T-helper 2 cell treated with Interferon-gamma antibody and Interleukin-4, amounts not matched to agents 100 ng/mL and 5 ng/mL, for 36 hours (primary cell): ENCODE measurements around the gene SMPD2. TPM values are rescaled to one million over a fixed set of nuclear protein-coding genes. Genes with fewer than 3 reads are reported as not detected.

Experiments
- intact Hi-C: fragments of 100-400 bp; cut with micrococcal nuclease; formaldehyde crosslinking; loops from one replicate; pipeline ENCODE4 v1.15.1; 2023
- total RNA-seq: library from RNA; stranded (reverse); gene quantifications from 2 replicates; pipeline ENCODE4 v1.2.3, GENCODE V29; 2022

SMPD2 gene
- total RNA-seq, result 18.9 and 19.0 TPM in 2 replicates

DNA sequence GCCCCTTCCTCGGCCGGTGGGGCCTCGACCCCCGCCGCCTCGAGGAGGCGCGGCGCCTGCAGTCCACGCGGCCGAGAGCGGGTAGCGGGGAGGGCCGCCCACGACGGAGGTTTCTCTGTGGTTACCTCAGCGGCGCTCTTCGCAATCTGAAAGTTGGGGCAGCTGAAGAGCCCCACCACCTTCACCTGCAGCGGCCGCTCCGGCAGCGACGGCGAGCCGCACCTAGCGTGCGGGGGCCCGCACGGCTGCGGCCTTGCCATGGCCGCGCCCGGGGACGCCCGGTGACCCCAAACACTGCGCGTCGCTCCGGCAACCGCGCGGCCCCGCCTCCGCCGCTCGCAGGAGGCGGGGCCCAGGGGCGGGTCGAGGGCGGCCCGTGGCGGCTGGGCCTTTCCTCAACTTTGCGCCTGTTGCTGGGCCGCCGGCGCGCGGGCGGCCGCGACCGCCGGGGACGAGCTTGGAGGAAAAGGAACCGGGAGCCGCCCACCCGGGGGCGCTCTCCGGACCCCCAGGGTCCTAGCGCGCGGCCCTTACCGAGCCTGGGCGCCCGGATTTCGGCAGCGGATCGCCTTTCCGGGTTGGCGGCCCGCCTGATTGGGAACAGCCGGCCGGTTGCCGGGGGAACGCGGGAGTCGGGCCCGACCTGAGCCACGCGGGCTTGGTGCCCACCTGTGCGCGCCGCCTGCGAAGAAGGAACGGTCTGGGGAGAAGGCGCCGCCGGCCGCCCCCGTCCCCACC lies at the start of gene SMPD2, which contains the start of gene PPIL6:
SMPD2 (plus strand) TSS at position 394 of the 738 bp plus-strand sequence. CDS start 398 bp downstream, outside the sequence.
PPIL6 (minus strand) TSS at position 298 of the 738 bp plus-strand sequence; CDS start at position 260, 38 bp downstream.
- intact Hi-C loops, result loop anchor here (1.0 to 10.0 kb wide), 5 partner anchors 14 to 256 kb away; partner anchors contain the start of genes AK9, CD164, FIG4 and ZBTB24

GRCh38 chr6:109393157-109393885 lies 47.2 kb upstream of the SMPD2 start:
- intact Hi-C loops, result no loop called here

GRCh38 chr6:109393886-109394281 lies 46.6 kb upstream of the SMPD2 start:
- intact Hi-C loops, result no loop called here

DNA sequence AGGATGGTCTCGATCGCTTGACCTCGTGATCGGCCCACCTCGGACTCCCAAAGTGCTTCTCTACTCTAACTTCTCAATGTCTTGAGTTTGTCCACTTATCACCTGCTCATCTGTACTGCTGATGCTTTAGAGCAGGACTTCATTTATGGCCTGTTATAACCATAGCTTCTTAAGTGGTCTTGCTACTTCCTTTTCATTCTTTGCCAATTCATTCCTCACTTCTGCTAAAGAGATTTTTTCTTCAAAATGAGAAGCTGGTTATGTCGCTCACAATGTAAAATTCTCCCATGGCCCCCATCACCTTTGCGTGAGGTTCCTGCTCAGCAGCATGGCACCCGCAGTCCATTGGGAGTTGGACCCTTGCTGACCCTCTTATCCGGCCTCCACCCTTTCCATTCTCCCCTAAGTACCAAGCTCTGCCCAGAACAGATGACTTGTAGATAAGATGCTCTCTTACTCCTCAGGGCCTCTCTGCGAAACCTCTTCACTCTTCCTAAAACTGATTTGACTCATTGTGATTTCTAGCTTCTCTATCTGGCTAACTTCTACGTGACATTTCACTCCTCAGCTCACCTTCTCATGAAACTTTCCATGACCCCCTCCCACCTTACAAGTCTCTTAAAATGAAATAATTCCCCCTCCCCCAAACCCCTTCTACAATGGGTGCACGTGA lies 44.3 kb upstream of the SMPD2 start:
- intact Hi-C loops, result no loop called here

DNA sequence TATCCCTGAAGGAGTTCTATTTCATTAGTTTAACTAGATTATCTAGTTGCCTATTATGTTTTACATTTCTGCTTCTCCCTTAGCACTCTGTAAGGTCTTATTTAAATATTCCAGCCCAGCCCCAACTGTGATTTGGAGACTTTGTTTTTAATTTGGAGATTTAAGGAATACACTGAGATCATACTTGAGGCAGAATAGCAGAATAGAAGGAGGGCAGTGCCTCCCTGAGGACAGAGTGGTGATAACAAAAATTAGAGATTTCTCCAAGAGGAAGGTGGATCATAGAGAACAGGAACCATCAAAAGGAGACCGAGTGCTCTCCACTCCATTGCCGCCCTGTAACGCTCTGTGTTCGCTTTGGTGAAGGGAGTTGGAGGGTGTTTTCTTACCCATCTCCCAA lies 43.5 kb upstream of the SMPD2 start:
- intact Hi-C loops, result no loop called here

DNA sequence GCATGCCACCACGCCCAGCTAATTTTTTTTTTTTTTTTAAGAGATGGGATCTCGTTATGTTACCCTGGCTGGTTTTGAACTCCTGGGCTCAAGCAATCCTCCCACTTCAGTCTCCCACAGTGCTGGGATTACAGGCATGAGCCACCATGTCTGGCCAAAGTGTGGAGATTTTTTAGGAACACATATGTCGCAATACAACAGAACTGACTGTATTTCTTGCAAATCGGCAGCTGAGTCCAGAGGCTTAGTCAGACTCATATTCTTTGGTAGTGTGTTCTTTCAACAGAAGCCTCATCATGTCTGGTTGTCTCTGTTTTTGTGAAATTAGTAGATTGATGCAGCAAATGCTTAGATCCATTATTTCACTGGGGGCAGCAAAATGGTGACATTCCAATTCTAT lies 34.3 kb upstream of the SMPD2 start:
- intact Hi-C loops, result no loop called here

GRCh38 chr6:109411034-109411433 lies 29.5 kb upstream of the SMPD2 start:
- intact Hi-C loops, result no loop called here

GRCh38 chr6:109417646-109418045 lies 22.9 kb upstream of the SMPD2 start:
- intact Hi-C loops, result no loop called here

DNA sequence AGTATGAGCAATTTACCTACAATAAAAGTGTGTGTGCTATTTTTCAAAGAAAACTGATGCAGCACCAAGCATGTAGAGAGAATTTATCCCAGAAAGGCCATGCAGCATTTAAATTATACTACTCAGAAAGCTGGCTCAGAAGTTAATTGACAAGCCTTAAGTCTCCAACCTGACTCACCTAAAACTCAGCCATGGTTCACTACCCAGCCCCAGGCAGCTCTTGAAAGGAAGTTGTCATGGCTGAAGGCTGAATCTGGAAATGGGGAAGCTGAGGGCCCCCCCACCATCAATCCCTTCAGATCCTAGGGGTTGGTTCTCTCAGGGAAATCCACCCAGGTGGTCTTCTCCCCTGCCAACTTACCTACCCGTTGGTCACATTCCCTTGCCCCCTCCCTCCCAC lies 19.8 kb upstream of the SMPD2 start:
- intact Hi-C loops, result no loop called here

- intact Hi-C loops, result no loop called here
Observed at GRCh38 chr6:109421184-109421583, 19.3 kb upstream of the SMPD2 start.

DNA sequence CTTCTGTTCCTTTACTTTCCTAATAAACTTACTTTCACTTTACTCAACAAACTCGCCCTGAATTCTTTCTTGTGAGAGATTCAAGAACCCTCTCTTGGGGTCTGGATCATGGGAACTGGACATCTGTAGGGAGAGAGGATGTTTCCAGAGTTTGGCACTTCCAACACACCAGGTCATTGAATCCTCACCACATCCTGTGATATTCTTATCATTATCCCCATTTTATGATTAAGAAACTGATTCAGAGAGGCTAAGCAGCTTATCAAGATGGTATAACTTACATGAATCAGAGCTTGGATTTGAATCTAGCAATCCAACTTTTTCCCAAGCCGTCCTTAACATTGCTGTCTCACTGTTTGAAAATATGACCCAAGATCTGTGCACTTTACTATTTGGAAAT lies 15.6 kb upstream of the SMPD2 start:
- intact Hi-C loops, result no loop called here

DNA sequence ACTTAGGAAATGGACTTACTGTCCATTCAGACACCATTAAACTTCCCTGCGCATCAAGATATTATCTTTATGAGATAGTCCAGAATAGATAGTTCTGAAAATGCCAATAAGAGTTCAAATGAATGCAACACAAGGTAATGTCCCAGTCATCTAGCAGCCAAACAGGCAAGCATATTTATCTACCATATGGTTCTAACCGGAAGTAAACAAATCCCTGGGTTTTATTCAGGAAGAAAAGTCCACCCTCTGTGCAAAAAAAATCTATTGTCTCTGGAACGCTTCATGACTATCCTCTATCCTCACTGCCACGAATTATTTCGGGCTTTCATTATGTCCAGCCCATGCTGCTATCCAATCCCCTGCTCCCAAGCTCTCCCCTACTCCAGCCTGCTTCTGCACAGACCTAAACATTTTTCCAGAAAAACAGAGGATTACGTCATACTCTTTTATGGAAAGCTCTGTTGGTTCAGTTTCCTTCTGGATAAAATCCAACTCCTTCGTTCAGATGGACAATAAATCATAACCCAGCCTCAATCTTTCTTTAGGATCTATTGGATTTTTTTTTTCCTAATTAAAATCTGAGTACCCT lies 11.5 kb upstream of the SMPD2 start:
- intact Hi-C loops, result no loop called here

- intact Hi-C loops, result no loop called here
Observed at GRCh38 chr6:109429496-109429895, 11.0 kb upstream of the SMPD2 start.

DNA sequence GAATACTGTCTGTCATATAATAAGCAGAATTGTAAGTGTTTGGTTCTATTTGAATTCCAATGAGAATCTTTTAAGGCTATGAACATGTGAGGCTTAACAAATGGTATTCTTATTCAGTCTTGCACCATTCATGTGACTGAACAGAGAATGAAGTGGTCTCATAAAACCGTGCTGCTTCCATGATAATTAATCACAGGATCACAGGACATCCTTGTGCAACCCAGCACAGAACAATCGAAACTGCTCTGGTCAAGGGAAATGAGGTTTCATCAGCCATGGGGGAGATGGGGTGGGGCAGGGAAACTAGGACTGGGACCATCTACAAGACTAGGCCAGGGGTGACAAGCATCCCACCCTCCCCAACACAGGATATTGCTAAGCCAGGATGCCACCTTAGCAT lies 6.1 kb upstream of the SMPD2 start:
- intact Hi-C loops, result no loop called here

GRCh38 chr6:109436041-109436440 lies 4.5 kb upstream of the SMPD2 start:
- intact Hi-C loops, result no loop called here

DNA sequence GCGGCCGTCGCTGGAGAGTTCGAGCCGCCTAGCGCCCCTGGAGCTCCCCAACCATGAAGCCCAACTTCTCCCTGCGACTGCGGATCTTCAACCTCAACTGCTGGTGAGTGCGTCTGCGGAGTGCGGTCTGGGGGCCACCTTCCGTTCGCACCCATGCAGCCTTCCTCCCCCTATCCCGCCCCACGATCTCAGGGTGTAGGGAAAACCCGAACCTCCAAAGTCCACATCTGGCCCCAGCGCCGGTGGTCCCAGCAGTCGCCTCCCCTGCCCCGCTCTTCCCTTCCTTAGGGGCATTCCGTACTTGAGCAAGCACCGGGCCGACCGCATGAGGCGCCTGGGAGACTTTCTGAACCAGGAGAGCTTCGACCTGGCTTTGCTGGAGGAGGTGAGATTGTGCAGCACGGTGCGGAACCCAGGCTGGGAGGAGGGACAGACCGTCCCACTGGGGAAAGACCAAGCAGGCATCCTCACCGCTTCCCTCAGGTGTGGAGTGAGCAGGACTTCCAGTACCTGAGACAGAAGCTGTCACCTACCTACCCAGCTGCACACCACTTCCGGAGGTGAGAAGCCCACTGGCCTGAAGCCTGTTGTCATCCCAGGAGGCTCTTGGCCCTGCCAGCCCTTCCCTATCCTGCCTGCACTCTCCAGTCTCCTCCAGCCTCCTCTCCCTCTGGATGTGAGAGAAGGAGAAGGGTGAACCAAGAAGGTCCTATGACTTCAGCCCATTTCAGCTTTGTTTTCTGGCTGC lies 719 bp downstream of the SMPD2 start:
- intact Hi-C loops, result loop anchor here (1.0 to 10.0 kb wide), 2 partner anchors 13 to 256 kb away; no protein-coding TSS in a partner anchor

DNA sequence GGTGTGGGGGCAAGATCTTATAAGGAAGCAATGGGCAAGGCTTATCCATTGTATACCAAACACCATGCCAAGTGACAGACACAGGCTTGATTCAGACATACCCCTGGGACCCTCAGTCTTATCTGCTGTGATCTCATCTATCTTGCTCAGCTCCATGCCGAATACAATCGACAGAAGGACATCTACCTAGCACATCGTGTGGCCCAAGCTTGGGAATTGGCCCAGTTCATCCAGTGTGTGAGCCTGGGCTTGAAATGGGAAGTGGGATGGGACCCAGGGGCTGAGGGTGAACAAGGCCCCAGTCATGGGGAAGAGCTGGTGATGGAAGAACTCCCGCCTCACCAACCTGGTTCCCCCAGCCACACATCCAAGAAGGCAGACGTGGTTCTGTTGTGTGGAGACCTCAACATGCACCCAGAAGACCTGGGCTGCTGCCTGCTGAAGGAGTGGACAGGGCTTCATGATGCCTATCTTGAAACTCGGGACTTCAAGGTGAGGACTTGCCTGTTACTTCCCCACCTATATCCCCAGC lies 1.9 kb downstream of the SMPD2 start:
- intact Hi-C loops, result loop anchor here (10.0 kb wide), 1 partner anchor 258 kb away; no protein-coding TSS in a partner anchor

GRCh38 chr6:109443425-109443950 lies 3.0 kb downstream of the SMPD2 start:
- intact Hi-C loops, result loop anchor here (10.0 kb wide), 1 partner anchor 259 kb away; no protein-coding TSS in a partner anchor

DNA sequence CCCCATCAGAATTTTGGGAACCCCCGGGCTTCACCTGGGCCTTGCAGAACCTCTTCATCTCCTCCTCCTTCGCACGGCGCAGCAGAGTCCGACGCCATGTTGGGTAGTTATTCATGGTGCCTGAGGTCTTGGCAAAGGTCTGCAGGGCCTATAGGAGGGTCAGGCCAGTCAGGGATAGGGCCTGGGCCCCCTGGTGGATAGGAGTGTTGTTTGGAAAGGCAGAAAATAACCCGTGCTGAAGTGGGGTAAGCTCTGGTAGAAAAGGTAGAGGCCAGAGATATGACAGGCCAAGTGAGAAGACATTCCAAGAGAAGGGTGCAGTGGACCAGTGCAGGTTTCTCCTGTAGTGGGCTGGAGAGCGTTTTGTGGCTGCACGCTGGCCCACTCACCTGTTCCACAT lies 4.9 kb downstream of the SMPD2 start:
- intact Hi-C loops, result loop anchor here (10.0 kb wide), 1 partner anchor 261 kb away; no protein-coding TSS in a partner anchor

DNA sequence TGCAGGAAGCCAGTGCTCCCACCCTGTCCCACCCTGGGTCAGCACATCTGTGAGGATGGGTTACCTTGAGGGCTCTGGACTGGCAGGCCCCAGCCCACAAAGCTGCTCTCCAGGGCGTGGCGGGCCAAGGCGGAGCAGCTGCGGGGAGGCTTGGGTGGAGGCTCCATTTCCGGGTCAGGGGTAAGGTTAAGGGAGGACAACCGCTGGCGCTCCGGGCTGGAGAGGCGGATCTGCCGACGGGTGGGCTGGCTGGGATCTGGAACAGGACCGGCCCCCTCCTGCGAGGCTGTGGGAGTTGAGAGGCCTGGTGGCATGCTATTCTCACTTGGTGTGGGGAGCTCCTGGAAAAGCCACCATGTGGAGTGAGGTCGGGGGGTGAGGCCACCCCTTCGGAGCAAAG lies 5.5 kb downstream of the SMPD2 start:
- intact Hi-C loops, result loop anchor here (10.0 kb wide), 1 partner anchor 261 kb away; no protein-coding TSS in a partner anchor
